SK-N-SH treated with all-trans-retinoic acid at 6 μM for 48 hours (cell line): ENCODE results near the gene TMC3.

Experiments used
- ARNTL ChIP-seq: fragments of 450-650 bp; formaldehyde crosslinking; IDR thresholded peaks from 2 replicates; pipeline ENCODE4 v1.5.0; 2020; ENCODE audit warnings: low read depth, mild to moderate bottlenecking, moderate library complexity, borderline replicate concordance
- BACH2 ChIP-seq: fragments of 250-450 bp; sonication (Bioruptor Pico); IDR thresholded peaks from 2 replicates; pipeline ENCODE4 v1.9.0; 2021; ENCODE audit warnings: mild to moderate bottlenecking, borderline replicate concordance
- CSRNP3 ChIP-seq: fragments of 250-450 bp; sonication (Bioruptor Pico); IDR thresholded peaks from 2 replicates; pipeline ENCODE4 v1.5.1; 2021; ENCODE audit warnings: mild to moderate bottlenecking, moderate library complexity
- PPARA ChIP-seq: fragments of 250-450 bp; sonication (Bioruptor Pico); IDR thresholded peaks from 2 replicates; pipeline ENCODE4 v1.5.0; 2020; ENCODE audit warnings: mild to moderate bottlenecking, borderline replicate concordance
- RARB ChIP-seq: fragments of 250-450 bp; sonication (Bioruptor Pico); IDR thresholded peaks from 2 replicates; pipeline ENCODE4 v1.8.0; 2021; ENCODE audit warnings: mild to moderate bottlenecking, moderate library complexity
- SNAI2 ChIP-seq: fragments of 250-450 bp; sonication (Bioruptor Pico); IDR thresholded peaks from 2 replicates; pipeline ENCODE4 v1.5.0; 2020; ENCODE audit warnings: mild to moderate bottlenecking, moderate library complexity
- ZFP3 ChIP-seq: fragments of 250-450 bp; sonication (Bioruptor Pico); IDR thresholded peaks from 2 replicates; pipeline ENCODE4 v1.5.0; 2020; ENCODE audit warnings: mild to moderate bottlenecking, moderate library complexity
- ZFP30 ChIP-seq: fragments of 450-650 bp; formaldehyde crosslinking; IDR thresholded peaks from 2 replicates; pipeline ENCODE4 v1.5.0; 2022; ENCODE audit warnings: mild to moderate bottlenecking, moderate library complexity
- ZNF8 ChIP-seq: fragments of 450-650 bp; formaldehyde crosslinking; IDR thresholded peaks from 2 replicates; pipeline ENCODE4 v1.5.0; 2020; ENCODE audit warnings: mild to moderate bottlenecking, moderate library complexity
- TF ChIP-seq, protein P1 (sequence below): fragments of 250-450 bp; sonication (Bioruptor Pico); IDR thresholded peaks from 2 replicates; pipeline ENCODE4 v1.8.0; 2020; ENCODE audit warnings: mild to moderate bottlenecking, moderate library complexity, borderline replicate concordance

DNA sequence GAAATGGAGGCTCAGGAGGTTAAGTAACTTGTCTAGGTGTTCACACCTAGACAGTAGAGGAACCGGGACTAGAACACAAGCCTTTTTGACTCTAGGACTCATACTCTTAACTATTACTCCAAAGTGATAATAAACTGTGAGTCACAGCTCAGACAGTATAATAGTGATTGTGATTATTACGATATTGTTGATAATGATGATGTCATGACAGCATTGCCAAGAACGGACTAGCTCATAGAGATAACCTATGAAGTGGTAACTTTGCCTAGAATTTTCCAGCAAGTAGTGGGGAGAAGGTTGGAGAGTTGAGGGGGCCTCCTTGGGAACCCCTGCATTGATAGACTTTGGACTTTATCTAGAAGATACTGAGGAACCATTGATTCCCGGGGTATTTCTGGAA lies 84.1 kb downstream of the TMC3 start:
- TF ChIP-seq BACH2 (CRISPR knock-in tag) (no peak), ZNF8 (CRISPR knock-in tag) (no peak), ZFP3 (CRISPR knock-in tag) (no peak), CSRNP3 (CRISPR knock-in tag) (no peak), SNAI2 (CRISPR knock-in tag) (no peak), ZFP30 (CRISPR knock-in tag) (no peak), RARB (CRISPR knock-in tag) (no peak), PPARA (no peak), ARNTL (CRISPR knock-in tag) (no peak)
- TF ChIP-seq, protein P1, sequence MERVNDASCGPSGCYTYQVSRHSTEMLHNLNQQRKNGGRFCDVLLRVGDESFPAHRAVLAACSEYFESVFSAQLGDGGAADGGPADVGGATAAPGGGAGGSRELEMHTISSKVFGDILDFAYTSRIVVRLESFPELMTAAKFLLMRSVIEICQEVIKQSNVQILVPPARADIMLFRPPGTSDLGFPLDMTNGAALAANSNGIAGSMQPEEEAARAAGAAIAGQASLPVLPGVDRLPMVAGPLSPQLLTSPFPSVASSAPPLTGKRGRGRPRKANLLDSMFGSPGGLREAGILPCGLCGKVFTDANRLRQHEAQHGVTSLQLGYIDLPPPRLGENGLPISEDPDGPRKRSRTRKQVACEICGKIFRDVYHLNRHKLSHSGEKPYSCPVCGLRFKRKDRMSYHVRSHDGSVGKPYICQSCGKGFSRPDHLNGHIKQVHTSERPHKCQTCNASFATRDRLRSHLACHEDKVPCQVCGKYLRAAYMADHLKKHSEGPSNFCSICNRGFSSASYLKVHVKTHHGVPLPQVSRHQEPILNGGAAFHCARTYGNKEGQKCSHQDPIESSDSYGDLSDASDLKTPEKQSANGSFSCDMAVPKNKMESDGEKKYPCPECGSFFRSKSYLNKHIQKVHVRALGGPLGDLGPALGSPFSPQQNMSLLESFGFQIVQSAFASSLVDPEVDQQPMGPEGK, result no peak
